Activated T-cell treated with anti-CD3 and anti-CD28 coated beads, Interleukin-2, amount 50 U/mL, for 24 hours (primary cell): ENCODE data around the gene CITED2.
A peak's percentile ranks its signal among the peaks of the same experiment; 100 is the strongest.

Experiments
- DNase-seq: peaks from one replicate; pipeline ENCODE4 v3.0.0-alpha.2; 2020
- H3K27ac Mint-ChIP-seq: 2 replicates; pipeline ENCODE4 v1.8.0; 2020; ENCODE audit warnings: mild to moderate bottlenecking, mixed read lengths
- H3K27me3 Mint-ChIP-seq: 2 replicates; pipeline ENCODE4 v1.8.0; 2020; ENCODE audit warnings: mixed read lengths
- H3K36me3 Mint-ChIP-seq: 2 replicates; pipeline ENCODE4 v1.8.0; 2020; ENCODE audit warnings: low read depth, mixed read lengths
- H3K4me1 Mint-ChIP-seq: 2 replicates; pipeline ENCODE4 v1.8.0; 2020; ENCODE audit warnings: low read depth, mixed read lengths
- H3K4me3 Mint-ChIP-seq: 2 replicates; pipeline ENCODE4 v1.8.0; 2020; ENCODE audit warnings: mild to moderate bottlenecking, moderate library complexity, mixed read lengths
- H3K9me3 Mint-ChIP-seq: 2 replicates; pipeline ENCODE4 v1.8.0; 2020; ENCODE audit warnings: mixed read lengths

CITED2 gene

GRCh38 chr6:139375226-139376016 is 973 bp upstream of the CITED2 start:
- H3K4me1 Mint-ChIP-seq: peaks cover 41% of the 10 kb centered on the region
- no peaks in the 10 kb centered on the region for H3K9me3 Mint-ChIP-seq
- peak overlapping the region; percentile 90 for H3K4me3 Mint-ChIP-seq
- peak overlapping the region; percentile 96 for H3K27ac Mint-ChIP-seq
- no peaks in the 10 kb centered on the region for H3K27me3 Mint-ChIP-seq
- peak; percentile 89 for DNase-seq
- H3K36me3 Mint-ChIP-seq: peaks cover 33% of the 10 kb centered on the region

- Mint-ChIP-seq H3K27ac (peak overlapping the region; percentile 96), H3K4me1 (peaks cover 50% of the 10 kb centered on the region), H3K9me3 (no peaks in the 10 kb centered on the region), H3K36me3 (peaks cover 36% of the 10 kb centered on the region), H3K27me3 (no peaks in the 10 kb centered on the region), H3K4me3 (peak overlapping the region; percentile 90)
- no peak for DNase-seq
Observed at GRCh38 chr6:139373928-139374356, 506 bp downstream of the CITED2 start.

GRCh38 chr6:139373154-139373927 is 1.1 kb downstream of the CITED2 start:
- DNase-seq: peak; percentile 84
- Mint-ChIP-seq H3K27me3 (no peaks in the 10 kb centered on the region), H3K9me3 (no peaks in the 10 kb centered on the region), H3K4me3 (peak overlapping the region; percentile 90), H3K27ac (peak overlapping the region; percentile 96), H3K4me1 (peaks cover 50% of the 10 kb centered on the region), H3K36me3 (peaks cover 36% of the 10 kb centered on the region)

GRCh38 chr6:139372326-139373153 is 1.9 kb downstream of the CITED2 start:
- no peak for DNase-seq
- Mint-ChIP-seq H3K27me3 (no peaks in the 10 kb centered on the region), H3K27ac (peak overlapping the region; percentile 95), H3K9me3 (no peaks in the 10 kb centered on the region), H3K36me3 (peaks cover 36% of the 10 kb centered on the region), H3K4me1 (peaks cover 54% of the 10 kb centered on the region), H3K4me3 (peak overlapping the region; percentile 90)

GRCh38 chr6:139371421-139372203 is 2.8 kb downstream of the CITED2 start:
- Mint-ChIP-seq H3K9me3 (no peaks in the 10 kb centered on the region), H3K27me3 (no peaks in the 10 kb centered on the region), H3K4me3 (peak overlapping the region; percentile 90), H3K4me1 (peaks cover 54% of the 10 kb centered on the region), H3K27ac (peak overlapping the region; percentile 82), H3K36me3 (peaks cover 36% of the 10 kb centered on the region)
- DNase-seq: no peak

GRCh38 chr6:139370999-139371345 is 3.5 kb downstream of the CITED2 start:
- Mint-ChIP-seq H3K4me1 (peaks cover 50% of the 10 kb centered on the region), H3K36me3 (peaks cover 36% of the 10 kb centered on the region), H3K27me3 (no peaks in the 10 kb centered on the region), H3K27ac (peak overlapping the region; percentile 82), H3K4me3 (peak overlapping the region; percentile 90), H3K9me3 (no peaks in the 10 kb centered on the region)
- DNase-seq: no peak

- Mint-ChIP-seq H3K9me3 (no peaks in the 10 kb centered on the region), H3K27me3 (no peaks in the 10 kb centered on the region), H3K4me1 (peaks cover 45% of the 10 kb centered on the region), H3K27ac (peak overlapping the region; percentile 90), H3K36me3 (peaks cover 36% of the 10 kb centered on the region), H3K4me3 (peak overlapping the region; percentile 90)
- DNase-seq: no peak
Observed at GRCh38 chr6:139370283-139370998, 4.0 kb downstream of the CITED2 start.

GRCh38 chr6:139369568-139370282 is 4.7 kb downstream of the CITED2 start:
- no peaks in the 10 kb centered on the region for H3K9me3 Mint-ChIP-seq
- H3K27ac Mint-ChIP-seq: peak overlapping the region; percentile 90
- peak overlapping the region; percentile 90 for H3K4me3 Mint-ChIP-seq
- no peak for DNase-seq
- H3K27me3 Mint-ChIP-seq: no peaks in the 10 kb centered on the region
- H3K4me1 Mint-ChIP-seq: peaks cover 40% of the 10 kb centered on the region
- H3K36me3 Mint-ChIP-seq: peaks cover 36% of the 10 kb centered on the region

GRCh38 chr6:139369068-139369467 is 5.4 kb downstream of the CITED2 start:
- Mint-ChIP-seq H3K4me3 (no peak overlapping the region), H3K9me3 (no peaks in the 10 kb centered on the region), H3K4me1 (peaks cover 45% of the 10 kb centered on the region), H3K36me3 (peaks cover 32% of the 10 kb centered on the region), H3K27ac (no peak overlapping the region), H3K27me3 (no peaks in the 10 kb centered on the region)
- DNase-seq: no peak

- DNase-seq: no peak
- Mint-ChIP-seq H3K36me3 (peaks cover 28% of the 10 kb centered on the region), H3K27ac (no peak overlapping the region), H3K4me1 (peaks cover 47% of the 10 kb centered on the region), H3K9me3 (no peaks in the 10 kb centered on the region), H3K27me3 (no peaks in the 10 kb centered on the region), H3K4me3 (no peak overlapping the region)
Observed at GRCh38 chr6:139368661-139369060, 5.8 kb downstream of the CITED2 start.

GRCh38 chr6:139367810-139368351 is 6.6 kb downstream of the CITED2 start:
- H3K9me3 Mint-ChIP-seq: no peaks in the 10 kb centered on the region
- H3K4me3 Mint-ChIP-seq: no peak overlapping the region
- no peaks in the 10 kb centered on the region for H3K27me3 Mint-ChIP-seq
- H3K27ac Mint-ChIP-seq: no peak overlapping the region
- no peak for DNase-seq
- H3K36me3 Mint-ChIP-seq: peaks cover 22% of the 10 kb centered on the region
- peaks cover 53% of the 10 kb centered on the region for H3K4me1 Mint-ChIP-seq

- DNase-seq: no peak
- Mint-ChIP-seq H3K9me3 (no peaks in the 10 kb centered on the region), H3K27me3 (no peaks in the 10 kb centered on the region), H3K4me3 (no peak overlapping the region), H3K27ac (no peak overlapping the region), H3K4me1 (peaks cover 36% of the 10 kb centered on the region), H3K36me3 (no peaks in the 10 kb centered on the region)
Observed at GRCh38 chr6:139364982-139365379, 9.5 kb downstream of the CITED2 start.
